Endometrial microvascular endothelial cells (primary cell): ENCODE results near the gene TIMP3. TPM values are rescaled to one million over a fixed set of nuclear protein-coding genes. Genes with fewer than 3 reads are reported as not detected.

Experiments
- in situ Hi-C: cut with HindIII; loops from 2 replicates; pipeline ENCODE4 v1.10.0; 2017; ENCODE audit warnings: low sequenced_read_pairs, low pct_unique_long_range_greater_than_20kb; ENCODE audit errors: inconsistent ontology term
- total RNA-seq: library from RNA; depleted of rRNA; stranded (reverse); fragments of >200 nt; gene quantifications from one replicate; pipeline ENCODE4 v1.2.3, GENCODE V29; 2015; ENCODE audit errors: inconsistent ontology term

The TIMP3 gene
- total RNA-seq, 1 donor from 2014 or later: 113 TPM

GRCh38 chr22:32803738-32804435 is 2.4 kb downstream of the TIMP3 start:
- in situ Hi-C loops: no loop called here

DNA sequence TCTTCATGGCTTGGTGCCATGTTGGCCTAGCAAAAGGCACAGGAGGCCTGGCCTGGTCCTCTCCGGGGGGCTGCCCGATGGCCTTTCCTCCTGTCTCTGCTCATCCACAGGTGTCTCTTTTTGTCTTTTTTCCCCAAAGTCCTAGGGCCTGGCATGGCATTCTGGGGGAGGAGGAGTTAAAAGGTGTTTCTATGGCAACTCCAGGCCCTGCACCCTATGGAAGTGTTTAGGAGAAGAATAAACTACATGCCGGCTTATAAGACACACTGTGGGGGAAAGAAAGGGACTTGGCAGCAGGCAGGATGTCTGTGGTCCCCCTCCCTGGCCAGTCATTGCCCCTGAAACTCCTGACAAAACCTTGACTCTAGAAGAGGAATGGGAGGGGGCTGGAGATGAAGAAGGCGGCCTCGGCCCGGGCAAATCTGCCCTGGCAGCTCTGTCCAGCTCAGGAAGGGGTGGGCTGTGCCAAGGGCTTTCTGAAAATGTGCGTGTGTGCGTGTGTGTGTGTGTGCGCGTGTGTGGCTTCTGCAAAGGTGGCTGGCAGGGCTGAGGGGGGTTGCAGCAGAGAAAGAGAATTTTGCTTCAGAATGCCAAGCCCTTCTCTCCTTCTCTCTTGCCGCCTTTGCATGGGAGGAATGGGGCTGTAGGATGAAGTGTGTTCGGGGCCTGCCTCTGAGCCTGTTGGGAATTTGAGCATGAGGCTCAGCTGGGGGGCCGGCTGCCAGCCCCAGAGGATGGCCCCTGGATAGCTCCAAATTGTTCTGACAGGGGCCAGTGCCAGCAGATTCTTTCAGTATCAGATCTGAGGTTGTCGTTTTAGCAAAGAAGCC is 3.2 kb downstream of the TIMP3 start:
- in situ Hi-C loops: no loop called here

DNA sequence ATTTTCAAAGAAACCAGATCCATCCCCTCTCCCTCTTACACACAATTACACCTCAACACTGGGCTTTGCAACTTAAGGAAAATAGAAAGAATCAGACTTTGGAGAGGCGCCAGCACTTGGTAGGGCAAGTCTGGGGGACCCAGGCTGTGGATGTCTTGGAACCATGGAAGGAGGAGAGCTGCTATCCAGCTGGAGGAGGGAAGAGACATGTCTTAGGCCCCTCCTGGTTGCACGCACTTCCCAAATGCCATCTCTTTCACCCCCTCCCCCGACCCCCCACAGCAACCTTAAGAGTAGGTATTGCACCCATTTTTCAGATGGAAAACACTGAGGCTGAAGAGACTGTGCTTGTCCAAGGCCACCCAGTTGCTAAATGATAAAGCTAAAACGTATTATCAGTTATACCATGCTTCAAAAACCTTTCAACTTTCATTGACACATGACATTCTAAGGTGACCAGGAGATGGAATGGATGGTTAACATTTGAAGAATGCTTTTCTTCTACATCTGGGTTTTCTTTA is 3.9 kb downstream of the TIMP3 start:
- in situ Hi-C loops: no loop called here

DNA sequence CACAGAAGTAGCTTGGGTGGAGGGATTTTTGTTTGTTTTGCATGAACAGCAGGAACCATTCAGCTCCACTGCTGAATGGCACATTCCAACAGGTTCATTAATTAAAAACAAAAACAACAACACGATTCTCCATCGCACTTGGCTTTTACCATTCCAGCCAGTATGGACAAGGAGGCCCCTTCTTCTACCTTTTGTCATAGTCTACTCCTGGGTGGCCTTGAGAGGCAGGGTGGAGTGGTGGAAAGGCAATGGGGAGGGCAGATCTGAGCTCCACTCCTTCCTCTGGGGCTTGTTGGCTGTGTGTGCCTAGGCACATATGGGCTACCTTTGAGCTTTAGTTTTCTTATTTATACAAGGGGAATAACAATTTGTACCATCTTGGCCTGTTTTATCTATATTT is 4.8 kb downstream of the TIMP3 start:
- in situ Hi-C loops: no loop called here

DNA sequence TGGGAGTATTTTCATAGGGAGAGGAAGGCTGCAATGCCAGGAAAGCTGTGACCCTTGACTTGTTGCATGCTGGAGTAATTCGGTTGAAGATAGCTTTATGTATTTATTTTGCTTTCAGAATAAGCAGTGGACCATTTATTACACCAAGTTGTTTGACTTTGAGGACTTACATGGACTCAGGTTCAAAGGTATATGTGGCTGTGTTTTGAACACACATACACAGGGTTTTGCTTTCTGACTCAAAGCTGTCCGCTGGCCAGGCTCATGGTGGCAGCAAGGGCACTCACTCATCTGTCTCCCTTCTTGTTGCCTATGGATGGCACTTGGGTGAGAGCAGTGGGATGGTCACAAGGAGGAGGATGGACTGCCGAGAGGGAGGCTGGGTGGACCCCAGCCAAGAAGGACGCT is 6.5 kb downstream of the TIMP3 start:
- in situ Hi-C loops: no loop called here

GRCh38 chr22:32809786-32810554 is 8.5 kb downstream of the TIMP3 start:
- in situ Hi-C loops: no loop called here

DNA sequence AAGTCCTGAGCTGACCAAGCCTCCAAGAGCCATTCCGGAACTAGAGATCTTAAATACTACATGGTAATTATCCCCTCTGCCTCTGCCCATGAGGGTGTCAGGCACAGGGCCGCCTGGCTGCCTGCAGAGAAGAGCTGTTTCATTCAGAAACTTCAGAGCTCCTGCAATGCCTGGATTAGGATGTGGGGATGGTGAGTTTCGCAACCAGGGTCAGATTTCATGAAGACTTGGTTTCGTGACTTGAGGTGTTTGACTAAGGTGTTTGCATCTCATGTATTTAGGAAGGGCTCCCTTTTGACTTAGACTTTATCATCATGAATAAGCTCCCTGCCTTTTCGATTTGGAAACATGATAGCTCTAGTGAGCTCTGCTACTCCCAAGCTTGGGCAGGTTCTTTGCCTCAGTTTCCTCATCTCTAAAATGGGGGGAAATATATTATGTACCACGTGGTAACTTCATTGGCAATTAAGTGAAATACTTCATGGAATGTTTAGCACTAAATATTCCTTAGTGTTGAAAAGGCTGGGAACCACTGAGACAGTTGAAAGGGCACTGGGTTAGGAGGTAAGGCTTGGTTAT is 9.1 kb downstream of the TIMP3 start:
- in situ Hi-C loops: no loop called here

DNA sequence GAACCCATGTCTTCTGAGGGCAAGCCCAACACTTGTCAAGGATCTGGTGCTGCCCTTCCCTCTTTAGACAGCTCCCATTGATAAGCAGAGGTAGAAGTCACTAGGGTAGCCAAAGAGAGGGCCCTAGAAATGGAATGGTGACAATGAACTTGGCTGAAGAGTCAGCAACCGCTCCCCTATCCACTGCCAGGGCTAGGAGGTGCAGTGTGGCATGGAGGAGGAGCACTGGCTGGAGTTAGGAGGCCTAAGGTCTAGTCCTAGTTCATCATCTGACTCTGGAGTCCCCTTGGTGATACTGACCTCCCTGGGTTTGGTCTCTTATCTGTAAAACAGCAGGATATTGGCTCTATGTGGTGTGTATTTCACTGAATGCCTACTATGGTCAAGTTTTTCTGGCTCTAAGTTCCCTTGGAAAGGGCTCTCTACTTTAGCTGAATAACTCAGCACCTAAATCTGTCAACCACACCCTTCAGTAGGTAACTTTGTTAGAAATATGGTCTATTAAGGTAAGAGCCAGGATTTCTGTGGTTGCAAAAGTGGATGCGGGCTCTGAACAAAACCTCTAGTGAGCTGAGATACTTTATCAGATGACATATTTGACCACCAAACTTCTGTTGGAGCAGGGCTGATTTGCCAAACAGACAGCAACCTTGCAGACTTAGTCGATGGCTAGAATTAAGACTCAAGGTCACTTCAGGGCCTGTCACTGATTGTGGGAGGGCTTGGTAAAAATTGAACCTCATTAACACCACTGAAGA is 10.5 kb downstream of the TIMP3 start:
- in situ Hi-C loops: no loop called here

- in situ Hi-C loops: no loop called here
These were observed 12.9 kb downstream of the TIMP3 start for GRCh38 chr22:32814285-32814860.

DNA sequence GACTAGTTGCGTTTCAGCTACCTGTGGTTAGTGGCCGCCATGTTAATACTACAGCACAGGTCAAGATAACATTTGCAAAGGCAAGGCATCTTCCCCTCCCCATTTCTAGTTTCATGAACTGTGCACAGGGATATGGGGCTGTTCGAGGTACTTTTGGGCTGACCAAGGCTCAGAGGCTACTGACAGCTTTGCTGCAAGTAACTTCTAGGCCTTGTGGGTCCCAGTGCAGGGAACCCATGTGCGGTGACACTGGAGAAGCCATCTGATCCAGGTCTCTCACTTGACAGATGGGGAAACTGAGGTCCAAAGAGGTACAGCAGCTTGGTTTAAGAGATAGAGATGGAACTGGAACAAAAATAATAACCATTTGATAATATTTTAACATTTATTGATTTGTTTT is 13.6 kb downstream of the TIMP3 start:
- in situ Hi-C loops: no loop called here

DNA sequence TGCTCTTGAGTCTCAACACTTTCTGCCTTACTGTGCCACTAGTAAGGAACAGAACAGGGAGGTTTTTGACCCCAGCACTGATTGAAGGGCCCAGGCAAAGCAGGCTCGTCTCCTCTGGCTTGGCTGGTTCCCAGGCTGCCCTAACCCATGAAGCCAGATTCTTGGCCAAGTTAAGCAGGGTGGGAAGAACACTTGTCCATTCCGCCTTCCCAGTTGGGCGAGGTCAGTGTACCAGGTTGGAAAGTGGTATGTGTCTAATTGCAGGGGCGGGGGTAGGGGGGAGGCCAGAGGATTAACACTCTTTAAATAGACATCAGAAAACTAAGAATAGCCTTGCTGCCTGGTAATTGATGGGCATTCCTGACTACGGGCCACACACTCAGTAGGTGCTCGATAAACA is 14.4 kb downstream of the TIMP3 start:
- in situ Hi-C loops: no loop called here

- in situ Hi-C loops: no loop called here
These were observed 15.7 kb downstream of the TIMP3 start for GRCh38 chr22:32817137-32817730.

GRCh38 chr22:32818446-32819115 is 17.1 kb downstream of the TIMP3 start:
- in situ Hi-C loops: no loop called here

GRCh38 chr22:32819120-32819519 is 17.6 kb downstream of the TIMP3 start:
- in situ Hi-C loops: no loop called here

DNA sequence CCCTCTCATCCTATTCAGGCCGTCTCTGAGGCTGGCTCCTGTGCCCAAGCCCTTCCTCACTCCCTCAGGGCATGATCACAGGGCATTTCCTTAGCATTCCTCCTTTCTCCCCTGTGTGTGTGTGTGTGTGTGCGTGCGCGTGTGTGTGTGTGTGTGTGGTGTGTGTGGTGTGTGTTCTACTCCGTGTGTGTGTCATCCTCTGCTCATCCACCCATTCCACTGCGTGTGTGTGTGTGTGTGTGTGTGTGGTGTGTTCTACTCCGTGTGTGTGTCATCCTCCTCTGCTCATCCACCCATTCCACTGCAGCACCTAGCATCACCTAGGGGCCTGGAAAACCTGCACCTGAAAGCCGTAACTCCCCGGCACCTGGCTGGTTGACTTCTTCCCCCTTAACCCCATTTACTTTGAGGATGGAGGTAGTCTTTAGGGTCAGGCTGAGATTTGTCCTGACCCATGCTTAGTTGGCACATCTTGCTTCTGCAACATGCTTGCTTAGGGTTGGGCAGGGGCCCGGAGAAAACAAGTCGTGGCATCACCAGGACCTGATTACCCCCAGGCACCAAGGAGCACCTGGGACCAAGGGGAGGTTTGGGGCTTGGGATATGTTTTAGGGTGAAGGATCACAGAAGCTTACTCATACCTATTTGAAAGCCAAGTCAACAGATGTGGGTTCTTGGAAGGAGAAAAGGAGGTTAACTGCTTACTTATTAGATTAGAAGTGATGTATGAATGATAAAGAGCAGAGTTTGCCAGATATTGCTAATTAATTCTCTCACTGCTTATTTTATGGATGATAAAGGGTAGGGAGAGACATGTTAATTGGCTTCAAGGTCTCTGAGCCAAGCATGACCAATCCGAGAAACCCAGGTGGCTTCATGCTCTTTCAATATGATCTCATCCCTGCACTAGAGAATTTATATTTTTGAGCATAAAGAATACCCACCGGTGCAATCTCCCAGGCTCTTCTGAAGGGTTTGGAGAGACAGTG is 18.9 kb downstream of the TIMP3 start:
- in situ Hi-C loops: no loop called here

GRCh38 chr22:32822179-32822877 is 20.8 kb downstream of the TIMP3 start:
- in situ Hi-C loops: no loop called here
